D721Med (cell line): ENCODE data around the gene MVB12B.

Source experiments
- DNase-seq: peaks from one replicate; pipeline ENCODE4 v3.0.0; 2011; ENCODE audit warnings: low spot score; ENCODE audit not compliant: insufficient read length
- FAIRE-seq: peaks from 2 replicates; lab custom pipeline; 2011; peaks lifted over from hg19 to GRCh38; lab: Jason Lieb, UNC
- TF ChIP-seq, protein P1 (sequence below): IDR thresholded peaks from 2 replicates; pipeline ENCODE4 v1.5.1; 2012; ENCODE audit warnings: mild to moderate bottlenecking, control low read depth; ENCODE audit not compliant: insufficient read depth; ENCODE audit errors: missing control alignments

The MVB12B gene

DNA sequence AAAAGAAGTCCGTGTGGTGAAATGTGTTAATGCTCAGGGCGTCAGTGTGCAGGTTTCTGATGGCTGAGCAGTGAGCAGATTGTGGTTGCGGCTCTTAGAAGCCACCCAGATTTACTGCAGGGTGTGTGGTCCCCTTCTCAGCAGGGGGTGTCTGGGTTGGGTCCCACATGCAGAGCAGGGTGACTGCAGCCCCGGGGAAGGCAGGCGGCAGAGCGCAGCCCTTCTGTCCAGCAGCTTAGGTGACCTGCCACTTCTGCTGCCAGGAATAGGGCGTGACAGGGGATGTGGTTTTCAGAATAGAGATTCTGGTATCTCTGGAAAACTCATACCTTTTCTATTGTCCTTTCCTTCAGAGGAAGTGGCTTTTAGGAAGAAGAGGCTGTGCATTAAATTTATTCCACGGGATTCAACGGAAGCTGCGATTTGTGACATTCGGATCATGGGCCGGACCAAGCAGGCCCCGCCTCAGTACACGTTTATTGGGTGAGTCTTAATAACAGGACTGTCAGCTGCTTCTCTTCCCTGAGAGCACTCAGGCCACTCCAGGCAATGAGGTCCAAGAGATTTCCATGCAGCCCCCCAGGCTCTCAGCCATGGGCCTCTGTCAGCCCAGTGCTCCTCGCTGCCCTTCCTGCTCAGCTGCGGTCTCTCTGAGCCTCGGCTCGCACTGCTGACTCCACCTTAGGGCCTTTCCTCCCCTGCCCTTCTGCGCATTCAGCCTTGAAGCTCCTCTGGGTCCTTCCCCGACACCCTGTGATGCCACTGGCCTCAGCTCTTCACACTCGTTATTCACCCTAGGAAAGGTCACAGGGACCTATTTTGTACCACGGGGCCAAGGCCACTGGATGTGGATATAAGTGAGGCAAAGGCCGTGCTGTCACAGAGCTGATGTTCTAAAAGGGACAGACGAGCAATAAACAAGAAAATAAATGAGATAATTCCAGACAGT lies 65.4 kb downstream of the MVB12B start:
- DNase-seq (no peak), FAIRE-seq (no peak)
- TF ChIP-seq, protein P1, sequence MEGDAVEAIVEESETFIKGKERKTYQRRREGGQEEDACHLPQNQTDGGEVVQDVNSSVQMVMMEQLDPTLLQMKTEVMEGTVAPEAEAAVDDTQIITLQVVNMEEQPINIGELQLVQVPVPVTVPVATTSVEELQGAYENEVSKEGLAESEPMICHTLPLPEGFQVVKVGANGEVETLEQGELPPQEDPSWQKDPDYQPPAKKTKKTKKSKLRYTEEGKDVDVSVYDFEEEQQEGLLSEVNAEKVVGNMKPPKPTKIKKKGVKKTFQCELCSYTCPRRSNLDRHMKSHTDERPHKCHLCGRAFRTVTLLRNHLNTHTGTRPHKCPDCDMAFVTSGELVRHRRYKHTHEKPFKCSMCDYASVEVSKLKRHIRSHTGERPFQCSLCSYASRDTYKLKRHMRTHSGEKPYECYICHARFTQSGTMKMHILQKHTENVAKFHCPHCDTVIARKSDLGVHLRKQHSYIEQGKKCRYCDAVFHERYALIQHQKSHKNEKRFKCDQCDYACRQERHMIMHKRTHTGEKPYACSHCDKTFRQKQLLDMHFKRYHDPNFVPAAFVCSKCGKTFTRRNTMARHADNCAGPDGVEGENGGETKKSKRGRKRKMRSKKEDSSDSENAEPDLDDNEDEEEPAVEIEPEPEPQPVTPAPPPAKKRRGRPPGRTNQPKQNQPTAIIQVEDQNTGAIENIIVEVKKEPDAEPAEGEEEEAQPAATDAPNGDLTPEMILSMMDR, result no peak

DNA sequence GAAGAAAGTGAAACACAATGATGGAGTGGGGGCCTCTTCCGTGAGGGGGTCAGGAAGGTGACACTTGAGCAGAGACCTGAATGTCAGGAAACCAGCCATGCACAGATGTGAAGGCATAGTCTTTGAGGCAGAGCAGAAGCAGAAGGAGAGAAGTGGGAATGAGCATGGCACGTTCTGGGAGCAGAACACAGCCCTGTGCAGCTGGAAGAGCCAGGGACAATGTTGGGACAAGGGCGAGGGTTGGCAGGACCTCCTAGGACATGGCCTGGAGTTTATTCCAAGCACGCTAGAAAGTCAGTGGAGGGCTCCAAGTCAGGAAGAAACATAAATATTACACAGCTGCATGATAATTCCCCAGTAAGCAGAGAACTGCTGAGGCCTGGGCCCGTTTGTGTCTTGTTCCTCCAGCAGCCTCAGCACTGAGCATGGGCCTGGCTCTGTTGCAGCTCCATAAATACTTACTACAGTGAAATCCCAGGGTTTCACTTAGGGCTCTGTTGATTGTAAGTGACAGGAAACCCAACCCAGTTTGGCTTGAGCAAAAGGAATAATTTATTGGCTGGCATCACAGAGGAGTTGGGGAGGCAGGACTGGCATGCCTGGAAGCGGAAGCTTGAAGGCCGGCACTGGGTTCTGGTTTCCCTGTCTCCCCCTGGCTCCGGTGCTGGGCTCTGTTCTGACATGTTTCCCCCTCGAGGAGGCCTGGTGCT lies 66.2 kb downstream of the MVB12B start:
- TF ChIP-seq, protein P1, result no peak
- no peak for DNase-seq
- FAIRE-seq, result no peak

DNA sequence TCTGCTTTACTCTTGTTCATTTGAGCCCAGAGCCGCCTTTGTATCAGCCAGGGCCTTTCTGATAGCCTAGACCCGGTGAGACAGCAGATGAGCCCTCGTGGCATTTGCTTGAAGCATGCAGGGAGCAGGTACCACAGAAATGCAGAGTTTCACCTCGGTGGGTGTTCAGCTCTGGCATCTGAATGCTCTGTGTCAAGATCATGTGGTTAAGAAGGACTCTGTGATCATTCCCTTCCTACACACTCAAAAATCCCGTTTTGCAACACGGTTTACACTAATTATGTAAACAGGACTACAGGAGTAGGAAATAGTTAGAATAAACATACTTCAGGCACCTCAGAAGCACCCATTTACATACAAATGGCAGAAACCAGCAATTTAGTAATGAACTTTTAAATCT lies 67.2 kb downstream of the MVB12B start:
- DNase-seq (no peak), FAIRE-seq (no peak)
- TF ChIP-seq, protein P1, result no peak

DNA sequence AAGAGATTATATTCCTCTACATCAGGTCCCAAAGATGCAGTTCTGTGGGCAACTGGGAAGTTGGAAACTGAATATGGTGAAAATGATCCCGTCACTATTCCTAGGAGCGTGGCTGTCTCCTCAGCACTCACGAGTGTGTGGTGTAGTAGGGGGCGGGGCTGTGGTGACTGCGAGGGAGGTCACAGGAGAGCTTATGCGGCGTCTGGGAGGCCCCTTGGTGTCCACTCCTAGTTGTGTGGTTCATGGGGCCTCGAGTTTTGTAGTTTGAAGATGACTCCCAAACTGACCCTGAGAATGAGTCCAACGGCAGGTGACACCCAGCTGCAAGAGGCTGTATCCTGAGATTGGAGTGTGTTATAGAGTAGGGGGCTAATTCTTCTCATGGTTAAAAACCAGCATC lies 68.2 kb downstream of the MVB12B start:
- DNase-seq (no peak), FAIRE-seq (no peak)
- TF ChIP-seq, protein P1, result no peak

DNA sequence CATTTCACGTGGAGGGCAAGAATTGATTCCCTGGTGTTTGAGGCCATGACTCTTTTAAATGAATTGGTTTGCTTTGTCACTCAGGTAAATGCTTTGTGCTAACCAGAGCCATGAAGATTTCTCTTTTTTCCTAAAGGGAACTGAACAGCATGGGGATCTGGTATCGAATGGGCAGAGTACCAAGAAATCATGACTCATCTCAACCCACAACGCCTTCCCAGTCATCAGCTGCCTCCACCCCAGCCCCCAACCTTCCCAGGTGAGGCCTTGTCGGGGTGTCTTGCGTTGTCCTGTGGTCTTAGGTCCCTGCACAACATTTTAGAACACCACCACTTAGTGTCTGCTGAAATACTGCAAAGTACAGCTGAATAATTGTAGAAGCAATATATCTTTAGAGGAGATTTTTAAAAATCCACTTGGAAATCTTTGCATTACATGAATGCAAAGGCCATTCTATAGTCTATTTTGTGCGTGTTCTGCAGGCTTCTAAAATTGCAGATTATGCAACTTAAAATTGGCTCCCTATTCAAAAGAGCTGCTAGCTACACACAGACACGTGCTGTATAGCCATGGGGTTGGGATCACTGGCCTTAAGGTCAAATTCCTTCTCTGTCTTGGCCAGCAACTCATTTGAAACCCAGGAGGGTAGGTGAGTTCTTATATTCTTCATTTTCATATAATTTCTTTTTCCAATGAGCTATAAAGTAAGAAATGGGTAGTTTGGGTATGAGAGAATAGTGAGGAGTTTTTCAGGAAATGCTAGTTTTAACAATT lies 69.0 kb downstream of the MVB12B start:
- DNase-seq (no peak), FAIRE-seq (no peak)
- TF ChIP-seq, protein P1, result no peak

DNA sequence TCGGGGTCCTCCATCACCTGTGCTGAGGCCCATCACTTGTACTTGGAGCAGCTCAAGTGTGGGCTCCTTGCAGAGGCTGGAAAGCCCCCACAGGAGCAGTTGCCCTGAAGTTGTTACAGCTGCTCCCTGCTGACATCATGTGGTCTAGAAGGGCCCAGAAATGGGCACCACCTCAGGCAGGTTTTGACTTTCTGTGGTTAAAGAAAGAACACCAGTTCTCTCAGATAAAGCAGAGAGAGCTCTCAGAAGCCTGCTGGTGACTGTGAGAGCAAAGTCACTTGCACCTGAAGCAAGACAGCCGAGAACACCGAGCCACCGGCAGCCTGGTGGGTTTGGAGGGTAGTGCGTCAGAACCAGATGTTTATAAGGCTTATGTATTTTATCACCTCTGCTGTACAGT lies 70.4 kb downstream of the MVB12B start:
- FAIRE-seq (no peak), DNase-seq (no peak)
- TF ChIP-seq, protein P1, result no peak
